GM12878 (cell line): ENCODE measurements around the gene CHCT1.

ENCODE experiments used
- CEBPB ChIP-seq, 2 experiments: fragments of 150-350 bp in 1 of 2; IDR thresholded peaks; 2 replicates each; pipeline ENCODE4 v1.6.1; 2012 to 2014; ENCODE audit warnings: low read depth in 2 of 2, low read length in 2 of 2, borderline replicate concordance in 1 of 2, inconsistent platforms in 1 of 2
- CHD1 ChIP-seq: IDR thresholded peaks from 2 replicates; pipeline ENCODE4 v1.6.1; 2012; ENCODE audit warnings: low read depth, low read length, improper control_type of control experiment
- CTCF ChIP-seq, 3 experiments: IDR thresholded peaks in 2 of 3; conservative IDR thresholded peaks in 1 of 3; 2 replicates each; pipeline ENCODE4 v1.5.1; 2011; ENCODE audit warnings: low read depth in 3 of 3, low read length in 3 of 3, mild to moderate bottlenecking in 3 of 3, control low read depth in 2 of 3, moderate library complexity in 2 of 3, inconsistent platforms in 1 of 3, mixed read lengths in 1 of 3; ENCODE audit not compliant: control insufficient read depth in 2 of 3, insufficient read depth in 1 of 3; ENCODE audit errors: extremely low read depth in 1 of 3
- EP300 ChIP-seq, 2 experiments: fragments of 150-350 bp in 1 of 2; IDR thresholded peaks; 2 replicates each; pipeline ENCODE4 v1.6.1; 2011 to 2012; ENCODE audit warnings: low read depth in 2 of 2, low read length in 2 of 2, borderline replicate concordance in 1 of 2, improper control_type of control experiment in 1 of 2, inconsistent platforms in 1 of 2; ENCODE audit not compliant: control insufficient read depth in 1 of 2
- FOXK2 ChIP-seq: fragments of 450-650 bp; IDR thresholded peaks from 2 replicates; pipeline ENCODE4 v1.6.1; 2017; ENCODE audit warnings: mild to moderate bottlenecking, moderate library complexity
- NR2C2 ChIP-seq: IDR thresholded peaks from 2 replicates; pipeline ENCODE4 v1.6.1; 2011; ENCODE audit warnings: borderline replicate concordance, low read depth; ENCODE audit not compliant: control insufficient read depth, insufficient read length
- POLR2A ChIP-seq: IDR thresholded peaks from 2 replicates; pipeline ENCODE4 v1.6.1; 2011; ENCODE audit warnings: low read depth, mild to moderate bottlenecking, low read length
- POLR2AphosphoS5 ChIP-seq: IDR thresholded peaks from 2 replicates; pipeline ENCODE4 v1.6.1; 2011; ENCODE audit warnings: mild to moderate bottlenecking, low read length, inconsistent platforms
- RAD21 ChIP-seq: IDR thresholded peaks from 2 replicates; pipeline ENCODE4 v1.6.1; 2011; ENCODE audit warnings: mild to moderate bottlenecking, low read depth, low read length, moderate library complexity; ENCODE audit not compliant: insufficient read depth
- RELA ChIP-seq: fragments of 450-650 bp; IDR thresholded peaks from 2 replicates; pipeline ENCODE4 v1.8.0; 2014; ENCODE audit warnings: borderline replicate concordance; ENCODE audit not compliant: partially characterized antibody
- SP1 ChIP-seq: IDR thresholded peaks from one replicate; pipeline ENCODE4 v1.6.1; 2011; ENCODE audit warnings: low read depth, low read length
- ZBTB33 ChIP-seq: fragments of 450-650 bp; IDR thresholded peaks from 2 replicates; pipeline ENCODE4 v1.6.1; 2017; ENCODE audit warnings: mild to moderate bottlenecking
- ZBTB40 ChIP-seq: fragments of 450-650 bp; IDR thresholded peaks from 2 replicates; pipeline ENCODE4 v1.6.1; 2016; ENCODE audit warnings: mild to moderate bottlenecking, moderate library complexity, borderline replicate concordance
- ZNF274 ChIP-seq: IDR thresholded peaks from one replicate; pipeline ENCODE4 v1.8.0; 2011; ENCODE audit not compliant: insufficient read length, insufficient read depth

GRCh38 chr17:60406887-60407286, 15.4 kb upstream of the CHCT1 start:
- TF ChIP-seq CHD1 (no peak), EP300 (IDR thresholded peaks at IDR 0.05; ENCODE audit: borderline replicate concordance in 1 of 2, control insufficient read depth in 1 of 2, low read depth in 2 of 2, low read length in 2 of 2) (no peak), FOXK2 (no peak), ZBTB33 (no peak), RAD21 (no peak), NR2C2 (no peak), POLR2A (no peak), CTCF (IDR thresholded peaks at IDR 0.05 in 2 of 3, conservative IDR thresholded peaks at IDR 0.05 in 1 of 3; ENCODE audit: control insufficient read depth in 2 of 3, extremely low read depth in 1 of 3, insufficient read depth in 1 of 3, low read depth in 3 of 3, low read length in 3 of 3) (no peak), RELA (no peak), ZBTB40 (no peak), SP1 (no peak), POLR2AphosphoS5 (no peak), ZNF274 (no peak), CEBPB (IDR thresholded peaks at IDR 0.05; ENCODE audit: borderline replicate concordance in 1 of 2, low read depth in 2 of 2, low read length in 2 of 2) (no peak)
